ENCODE data around the gene TSHZ1. TPM values are rescaled to one million over a fixed set of nuclear protein-coding genes. Genes with fewer than 3 reads are reported as not detected.

Gene TSHZ1
- total RNA-seq, 1 donor = 13.1 TPM

DNA sequence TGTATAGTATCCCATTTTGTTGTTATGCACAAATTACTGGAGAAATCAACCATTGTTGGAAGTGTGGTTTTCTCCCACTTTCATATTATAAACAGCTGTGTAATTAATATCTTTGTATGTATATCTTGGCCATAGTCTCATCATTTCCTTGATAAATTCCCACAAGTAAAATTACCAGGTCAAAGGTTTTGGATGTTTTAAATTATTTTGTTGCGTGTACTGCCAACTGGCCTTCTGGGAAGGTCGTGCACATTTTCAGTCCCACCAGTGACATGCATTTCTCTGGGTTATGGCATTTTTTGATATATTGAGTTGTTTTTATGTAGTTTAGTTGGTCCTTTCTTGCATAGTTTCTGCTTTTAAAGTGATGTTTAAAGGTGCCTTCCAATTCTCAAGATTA lies 41.5 kb downstream of the TSHZ1 start:
- Histone ChIP-seq H3K9me3 (ENCODE audit: low read depth, low read length) (no peaks in the 10 kb centered on the region), H3K4me1 (ENCODE audit: insufficient read depth, low read length) (peaks cover 26% of the 10 kb centered on the region), H3K4me3 (ENCODE audit: low read length) (no peak overlapping the region), H3K27me3 (ENCODE audit: insufficient read depth, low read length) (no peaks in the 10 kb centered on the region)

DNA sequence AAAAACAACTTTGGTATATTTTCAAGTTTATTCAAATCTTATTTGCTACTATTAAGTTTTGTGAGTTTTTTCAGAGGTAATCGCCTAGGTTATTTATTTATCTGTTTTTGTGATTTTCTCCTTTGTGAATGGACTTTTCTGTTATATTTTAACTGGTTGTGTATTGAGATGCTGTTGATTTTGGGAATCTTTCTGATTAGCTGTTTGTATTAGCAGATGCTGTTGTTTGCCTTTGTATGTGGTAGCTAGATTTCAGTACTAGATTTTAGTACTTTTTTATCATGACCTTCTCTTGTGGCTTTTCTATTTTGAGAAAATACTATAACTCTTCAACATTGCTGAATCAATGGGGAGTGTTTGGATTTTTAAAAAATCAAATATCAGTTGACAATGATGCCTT lies 42.4 kb downstream of the TSHZ1 start:
- Histone ChIP-seq H3K9me3 (ENCODE audit: low read depth, low read length) (no peaks in the 10 kb centered on the region), H3K4me1 (ENCODE audit: insufficient read depth, low read length) (peaks cover 18% of the 10 kb centered on the region), H3K4me3 (ENCODE audit: low read length) (no peak overlapping the region), H3K27me3 (ENCODE audit: insufficient read depth, low read length) (no peaks in the 10 kb centered on the region)

DNA sequence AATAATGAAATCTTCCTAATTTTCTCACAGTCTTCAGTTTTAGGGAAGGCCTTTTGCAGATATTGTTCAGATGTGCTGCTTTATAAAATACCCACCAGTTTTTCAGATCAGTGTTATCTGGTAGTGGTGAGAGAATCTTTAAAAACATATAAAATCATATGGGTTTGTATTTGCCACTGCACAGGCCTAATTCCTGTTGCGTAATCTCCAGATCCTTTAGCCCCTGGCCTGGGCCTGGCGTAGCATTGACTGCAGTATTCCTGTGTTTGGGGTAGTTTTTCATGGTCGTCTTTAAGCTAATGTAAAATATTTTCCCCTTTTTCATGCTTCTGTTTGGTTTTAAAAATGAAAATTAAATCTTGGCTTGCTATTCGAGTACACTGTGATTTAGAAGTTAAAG lies 43.2 kb downstream of the TSHZ1 start:
- H3K4me3 ChIP-seq (ENCODE audit: low read length) = no peak overlapping the region
- no peaks in the 10 kb centered on the region for H3K9me3 ChIP-seq (ENCODE audit: low read depth, low read length)
- peaks cover 13% of the 10 kb centered on the region for H3K4me1 ChIP-seq (ENCODE audit: insufficient read depth, low read length)
- no peaks in the 10 kb centered on the region for H3K27me3 ChIP-seq (ENCODE audit: insufficient read depth, low read length)

DNA sequence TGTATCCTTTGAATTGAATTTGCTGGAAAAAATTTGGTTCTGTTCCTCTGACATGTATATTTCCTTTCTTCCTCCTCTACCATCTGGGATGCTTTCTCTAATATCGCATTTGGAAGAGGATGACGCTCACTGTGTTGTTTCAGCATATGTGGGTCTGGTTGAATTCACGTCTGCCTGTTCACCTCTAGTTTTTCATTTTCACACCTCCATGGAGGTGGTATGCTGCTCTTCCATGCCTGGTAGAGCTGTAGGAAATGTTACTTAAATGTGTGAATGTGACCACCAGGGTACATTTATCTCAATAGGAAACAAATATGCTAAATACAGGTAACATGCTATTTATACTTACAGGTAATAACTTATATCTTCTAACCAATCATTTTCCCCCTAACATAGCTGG lies 44.5 kb downstream of the TSHZ1 start:
- no peaks in the 10 kb centered on the region for H3K9me3 ChIP-seq (ENCODE audit: low read depth, low read length)
- no peaks in the 10 kb centered on the region for H3K27me3 ChIP-seq (ENCODE audit: insufficient read depth, low read length)
- no peak overlapping the region for H3K4me3 ChIP-seq (ENCODE audit: low read length)
- no peaks in the 10 kb centered on the region for H3K4me1 ChIP-seq (ENCODE audit: insufficient read depth, low read length)

DNA sequence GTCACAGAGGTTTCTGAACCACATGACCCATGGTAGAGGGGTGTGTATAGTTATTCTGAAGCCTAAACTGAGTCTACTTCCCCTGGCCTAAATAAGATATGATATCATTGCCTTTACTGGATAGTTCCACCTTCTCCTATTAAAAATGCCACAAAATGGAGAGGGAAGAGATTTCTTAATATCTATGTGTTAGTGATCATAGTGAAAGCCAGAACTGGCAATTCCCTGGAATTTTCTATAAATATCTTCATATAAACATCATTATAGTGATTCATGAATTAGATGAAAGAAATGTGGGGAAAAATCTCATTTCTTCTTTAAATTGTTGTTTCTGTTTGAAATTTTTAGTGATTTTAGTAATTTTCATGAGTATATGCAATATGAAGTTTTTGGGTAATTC lies 45.8 kb downstream of the TSHZ1 start:
- H3K9me3 ChIP-seq (ENCODE audit: low read depth, low read length) = no peaks in the 10 kb centered on the region
- H3K4me1 ChIP-seq (ENCODE audit: insufficient read depth, low read length) = no peaks in the 10 kb centered on the region
- H3K4me3 ChIP-seq (ENCODE audit: low read length) = no peak overlapping the region
- no peaks in the 10 kb centered on the region for H3K27me3 ChIP-seq (ENCODE audit: insufficient read depth, low read length)

DNA sequence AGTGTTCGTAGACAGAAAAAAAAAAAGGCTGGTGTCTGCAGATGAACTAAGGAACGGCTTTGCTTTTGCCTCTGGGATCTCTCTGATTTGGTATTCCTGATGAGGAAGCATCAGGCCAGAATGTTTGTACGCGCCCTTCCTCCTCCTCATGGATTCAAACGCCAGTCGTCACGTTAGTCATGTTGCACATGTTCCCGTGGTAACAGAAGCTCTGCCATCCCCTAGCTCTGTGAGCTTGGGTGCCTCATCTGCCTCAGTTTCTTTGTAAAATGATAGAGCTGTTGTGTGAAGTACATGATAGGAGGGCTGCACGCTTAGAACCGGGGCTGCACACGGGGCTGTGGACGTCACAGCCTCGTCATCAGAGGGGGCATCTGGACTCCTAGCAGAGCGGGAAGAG lies 47.0 kb downstream of the TSHZ1 start:
- no peaks in the 10 kb centered on the region for H3K27me3 ChIP-seq (ENCODE audit: insufficient read depth, low read length)

DNA sequence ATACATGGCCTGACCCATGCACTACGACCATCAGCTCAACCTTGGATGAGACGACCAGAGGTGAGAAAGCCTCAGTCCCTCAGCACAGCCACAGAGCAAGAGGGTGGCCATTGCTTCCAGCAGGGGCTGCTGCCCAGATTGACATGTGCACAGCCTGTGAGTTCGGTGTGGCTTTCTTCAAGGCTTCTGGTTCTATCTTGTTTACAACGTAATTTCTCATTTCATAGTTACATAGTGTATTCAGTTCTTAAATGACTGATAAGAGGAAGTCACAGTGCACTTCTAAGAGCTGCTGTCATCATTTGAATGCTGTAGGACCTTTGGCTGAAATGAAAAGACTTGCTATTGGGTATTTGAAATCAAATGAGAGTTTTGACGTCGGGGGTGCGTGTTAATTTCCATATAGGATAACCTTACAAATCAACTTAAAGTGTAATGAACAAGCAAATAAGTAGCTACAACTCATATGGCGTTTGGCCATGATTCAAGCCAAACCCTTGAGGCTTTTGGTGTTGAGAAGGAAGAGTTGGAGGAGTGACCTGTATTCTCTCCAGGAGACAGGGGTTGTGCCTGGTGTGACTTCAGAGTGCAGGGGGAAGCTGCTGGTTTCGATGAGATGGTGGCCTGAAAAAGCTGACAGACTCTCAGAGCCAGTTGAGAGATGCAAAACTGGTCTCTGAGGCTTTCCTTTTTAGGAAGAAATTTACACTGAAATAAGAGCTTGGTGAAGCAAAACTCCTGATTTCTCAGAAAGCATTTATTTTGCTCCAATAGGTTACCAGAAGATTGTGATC lies 51.0 kb downstream of the TSHZ1 start:
- no peaks in the 10 kb centered on the region for H3K9me3 ChIP-seq (ENCODE audit: low read depth, low read length)
- H3K27me3 ChIP-seq (ENCODE audit: insufficient read depth, low read length) = no peaks in the 10 kb centered on the region
- H3K4me3 ChIP-seq (ENCODE audit: low read length) = no peak overlapping the region
- H3K4me1 ChIP-seq (ENCODE audit: insufficient read depth, low read length) = peaks cover 9% of the 10 kb centered on the region

More for the DNA sequence above, 47.0 kb downstream of the TSHZ1 start:
- H3K4me3 ChIP-seq (ENCODE audit: low read length) = no peak overlapping the region
- peaks cover 9% of the 10 kb centered on the region for H3K4me1 ChIP-seq (ENCODE audit: insufficient read depth, low read length)
- H3K9me3 ChIP-seq (ENCODE audit: low read depth, low read length) = no peaks in the 10 kb centered on the region

DNA sequence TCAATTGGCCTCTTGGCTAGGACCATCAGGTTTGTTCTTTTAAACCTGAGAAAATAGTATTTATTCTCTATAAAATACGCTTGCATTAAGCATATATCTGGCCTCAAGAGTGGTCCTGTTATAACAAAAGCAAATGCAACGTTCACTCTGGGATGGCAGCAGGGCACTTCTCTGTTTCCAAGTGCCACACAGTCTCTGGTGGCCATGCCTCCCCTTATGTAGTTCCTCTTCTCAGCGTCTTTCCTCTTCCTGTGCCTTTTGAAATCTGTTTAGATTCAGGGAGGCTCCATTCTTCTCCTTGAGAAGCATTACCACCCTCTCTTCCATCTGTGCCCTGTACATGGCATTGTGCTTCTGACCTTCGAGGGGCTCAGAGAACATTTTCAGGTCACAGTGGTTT lies 51.9 kb downstream of the TSHZ1 start:
- Histone ChIP-seq H3K4me1 (ENCODE audit: insufficient read depth, low read length) (peaks cover 13% of the 10 kb centered on the region), H3K4me3 (ENCODE audit: low read length) (no peak overlapping the region)

DNA sequence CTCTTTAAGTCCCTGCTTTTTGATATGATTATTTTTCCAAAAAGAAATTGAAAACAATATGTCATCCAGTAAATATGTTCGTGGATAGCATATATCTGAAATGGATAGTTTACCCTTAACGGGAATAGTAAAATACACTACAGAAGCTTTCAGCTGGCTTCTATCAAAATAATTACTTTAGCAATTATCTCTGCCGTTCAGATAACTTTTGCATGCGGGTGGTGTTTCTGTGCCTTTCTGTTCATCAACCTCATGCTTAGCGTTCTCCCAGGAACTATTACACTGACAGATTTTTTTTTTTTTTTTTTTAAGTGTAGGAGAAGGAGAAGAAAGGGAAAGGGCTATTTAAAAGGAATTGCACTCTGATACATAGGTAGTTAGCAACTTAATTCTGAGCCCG lies 53.6 kb downstream of the TSHZ1 start:
- Histone ChIP-seq H3K9me3 (ENCODE audit: low read depth, low read length) (no peaks in the 10 kb centered on the region), H3K4me3 (ENCODE audit: low read length) (no peak overlapping the region), H3K27me3 (ENCODE audit: insufficient read depth, low read length) (no peaks in the 10 kb centered on the region), H3K4me1 (ENCODE audit: insufficient read depth, low read length) (peaks cover 20% of the 10 kb centered on the region)

More for the DNA sequence above, 51.9 kb downstream of the TSHZ1 start:
- Histone ChIP-seq H3K27me3 (ENCODE audit: insufficient read depth, low read length) (no peaks in the 10 kb centered on the region), H3K9me3 (ENCODE audit: low read depth, low read length) (no peaks in the 10 kb centered on the region)

DNA sequence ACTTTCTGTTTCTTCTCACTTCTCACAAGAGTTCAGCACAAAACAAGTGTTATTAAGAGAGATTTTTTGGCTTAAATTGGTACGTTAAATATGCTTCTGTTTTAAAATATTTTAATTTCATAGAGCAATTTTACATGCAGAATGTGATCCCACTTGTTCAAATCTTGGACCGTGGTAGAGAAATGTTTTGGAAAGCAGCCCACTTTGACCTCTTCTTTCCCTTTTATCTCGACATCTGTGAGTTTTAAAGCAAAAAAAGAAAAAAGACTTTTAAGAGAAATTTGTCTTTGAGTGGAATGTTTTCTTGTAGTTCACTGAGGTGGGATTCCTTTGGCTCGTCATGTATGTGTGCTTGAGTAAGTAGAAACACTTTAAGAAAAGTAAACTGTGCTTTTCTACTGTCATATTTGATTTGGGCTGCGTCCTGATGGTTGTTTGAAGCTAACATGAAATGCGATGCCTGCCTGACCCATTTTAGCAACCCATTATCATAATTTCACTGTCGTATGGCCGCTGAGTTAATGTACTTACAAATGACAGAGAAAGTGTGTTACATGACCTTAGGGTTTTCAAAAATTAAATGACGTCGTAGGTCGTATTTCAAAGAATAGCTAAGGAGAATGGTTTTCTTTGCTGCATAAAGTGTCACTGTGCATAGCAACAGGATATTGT lies 54.5 kb downstream of the TSHZ1 start:
- Histone ChIP-seq H3K4me3 (ENCODE audit: low read length) (no peak overlapping the region), H3K4me1 (ENCODE audit: insufficient read depth, low read length) (peaks cover 20% of the 10 kb centered on the region), H3K27me3 (ENCODE audit: insufficient read depth, low read length) (no peaks in the 10 kb centered on the region), H3K9me3 (ENCODE audit: low read depth, low read length) (no peaks in the 10 kb centered on the region)

DNA sequence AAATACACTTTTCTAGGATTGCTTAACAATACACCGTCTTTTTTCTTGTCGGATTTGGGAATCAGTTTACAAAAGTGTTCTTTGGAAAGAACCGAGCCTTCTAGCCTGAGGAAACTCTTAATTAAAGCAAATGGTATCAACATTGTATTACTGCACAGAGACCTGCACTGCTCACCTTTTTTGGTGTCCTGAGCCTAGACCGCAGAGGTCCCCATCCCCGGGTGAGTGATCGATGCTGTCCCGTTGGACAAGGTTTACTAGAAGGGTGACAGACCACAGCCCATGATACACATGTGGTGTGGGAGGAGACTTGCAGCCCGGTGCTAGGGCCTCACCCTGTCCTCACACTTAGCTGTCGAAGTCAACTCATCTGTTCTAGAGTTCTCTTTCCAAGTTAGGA lies 55.3 kb downstream of the TSHZ1 start:
- H3K4me1 ChIP-seq (ENCODE audit: insufficient read depth, low read length) = peaks cover 20% of the 10 kb centered on the region
- H3K9me3 ChIP-seq (ENCODE audit: low read depth, low read length) = no peaks in the 10 kb centered on the region
- H3K27me3 ChIP-seq (ENCODE audit: insufficient read depth, low read length) = no peaks in the 10 kb centered on the region
- H3K4me3 ChIP-seq (ENCODE audit: low read length) = no peak overlapping the region

DNA sequence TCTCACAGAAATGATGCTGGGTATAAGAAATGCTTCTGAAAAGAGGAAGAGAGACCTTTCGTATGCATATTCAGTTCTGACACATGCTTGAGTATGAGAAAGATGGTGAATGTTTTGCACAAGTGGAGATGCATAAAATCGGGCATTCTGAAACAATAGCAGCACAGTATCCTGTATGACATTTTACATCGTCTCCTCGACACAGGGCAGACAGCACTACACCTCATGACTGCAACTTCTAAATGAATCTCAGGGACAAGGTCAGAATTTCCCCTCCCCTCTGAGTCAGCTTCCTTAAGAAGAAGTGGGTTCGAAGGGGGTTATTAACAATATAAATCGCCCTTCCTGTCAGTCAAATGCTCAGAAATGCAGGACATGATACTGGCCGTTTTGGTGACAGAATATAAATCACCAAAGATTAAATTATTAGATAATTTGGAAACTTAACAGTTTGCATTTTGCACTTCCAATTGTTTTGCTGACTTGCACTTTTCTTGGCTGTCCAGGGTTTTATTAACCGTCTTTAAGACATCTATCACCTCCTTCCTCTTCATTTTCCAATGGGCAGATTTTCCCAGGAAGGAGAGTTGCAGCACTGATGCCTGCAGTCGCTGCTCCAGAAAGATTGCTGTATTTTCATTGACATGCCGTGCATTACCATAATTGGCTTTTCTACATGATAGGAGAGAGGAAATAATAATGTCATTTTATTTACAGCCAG lies 57.2 kb downstream of the TSHZ1 start:
- H3K9me3 ChIP-seq (ENCODE audit: low read depth, low read length) = no peaks in the 10 kb centered on the region
- H3K4me3 ChIP-seq (ENCODE audit: low read length) = no peak overlapping the region
- H3K4me1 ChIP-seq (ENCODE audit: insufficient read depth, low read length) = peaks cover 12% of the 10 kb centered on the region
- no peaks in the 10 kb centered on the region for H3K27me3 ChIP-seq (ENCODE audit: insufficient read depth, low read length)

DNA sequence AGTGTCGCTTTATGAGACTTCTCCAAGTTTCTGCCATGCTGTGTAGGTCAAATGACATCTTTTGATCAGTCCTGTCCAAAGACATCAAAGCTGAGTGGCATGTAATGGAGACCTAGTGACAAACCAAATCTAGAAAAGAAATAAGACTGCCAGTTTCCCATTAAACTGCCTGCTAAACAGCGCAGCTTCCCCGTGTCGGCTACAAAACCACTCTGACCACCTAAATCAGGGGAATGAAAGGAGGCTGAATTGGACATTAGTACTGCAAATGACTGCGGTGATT lies 57.7 kb downstream of the TSHZ1 start:
- Histone ChIP-seq H3K9me3 (ENCODE audit: low read depth, low read length) (no peaks in the 10 kb centered on the region), H3K4me1 (ENCODE audit: insufficient read depth, low read length) (peaks cover 12% of the 10 kb centered on the region), H3K4me3 (ENCODE audit: low read length) (no peak overlapping the region), H3K27me3 (ENCODE audit: insufficient read depth, low read length) (no peaks in the 10 kb centered on the region)

DNA sequence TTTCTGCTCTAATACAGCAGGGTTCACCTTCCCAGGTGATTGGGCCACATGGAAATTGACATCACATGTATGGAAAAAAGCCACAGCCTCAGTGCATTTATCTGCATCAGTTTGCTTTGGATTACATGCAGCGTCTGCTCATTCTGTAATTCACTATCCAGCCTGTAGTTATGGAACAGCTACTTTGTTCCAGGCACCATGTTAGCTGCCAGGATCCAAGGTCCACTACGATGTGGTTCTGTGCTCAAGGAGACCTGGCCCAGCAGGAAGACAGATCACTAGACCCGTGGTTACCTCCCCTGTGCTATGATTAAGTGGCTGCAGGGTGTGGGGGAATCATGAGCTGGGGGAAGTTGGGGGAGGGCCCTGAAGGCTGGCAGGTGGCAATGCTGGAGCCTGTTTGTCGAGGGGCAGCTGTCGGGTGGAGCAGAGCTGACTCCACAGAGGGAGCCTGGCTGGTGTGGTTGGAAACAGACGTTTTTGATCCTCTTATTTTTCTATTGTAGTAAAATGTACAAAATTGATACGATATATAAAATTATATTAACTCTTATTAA lies 58.6 kb downstream of the TSHZ1 start:
- no peaks in the 10 kb centered on the region for H3K27me3 ChIP-seq (ENCODE audit: insufficient read depth, low read length)

DNA sequence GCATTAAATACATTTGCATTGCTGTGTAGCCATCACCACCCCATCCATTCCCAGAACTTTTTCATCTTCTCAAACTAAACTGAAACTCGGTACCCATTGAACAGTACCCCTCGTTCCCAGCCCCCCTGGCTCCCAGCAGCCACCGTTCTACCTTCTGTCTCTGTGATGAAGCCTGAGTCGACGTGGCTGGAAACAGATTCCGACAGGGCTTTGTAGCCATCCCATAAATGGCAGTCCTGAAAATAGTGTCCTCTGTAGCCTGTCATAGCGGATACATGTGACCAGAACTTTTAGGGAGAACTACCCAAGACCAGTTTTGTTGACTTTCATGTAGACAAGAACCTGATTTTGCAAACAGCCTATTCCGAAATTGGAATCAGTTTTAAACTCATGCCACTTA lies 59.1 kb downstream of the TSHZ1 start:
- peaks cover 12% of the 10 kb centered on the region for H3K4me1 ChIP-seq (ENCODE audit: insufficient read depth, low read length)
- no peaks in the 10 kb centered on the region for H3K27me3 ChIP-seq (ENCODE audit: insufficient read depth, low read length)
- no peaks in the 10 kb centered on the region for H3K9me3 ChIP-seq (ENCODE audit: low read depth, low read length)
- H3K4me3 ChIP-seq (ENCODE audit: low read length) = no peak overlapping the region

More for the DNA sequence above, 58.6 kb downstream of the TSHZ1 start:
- Histone ChIP-seq H3K9me3 (ENCODE audit: low read depth, low read length) (no peaks in the 10 kb centered on the region), H3K4me1 (ENCODE audit: insufficient read depth, low read length) (peaks cover 12% of the 10 kb centered on the region), H3K4me3 (ENCODE audit: low read length) (no peak overlapping the region)
